ENCODE measurements around the gene TNNI3K.

Gene TNNI3K

GRCh38 chr1:74570797-74571492 is 335.8 kb downstream of the TNNI3K start:
- no peak for DNase-seq (ENCODE audit: low spot score)

GRCh38 chr1:74571493-74571800 is 336.3 kb downstream of the TNNI3K start:
- DNase-seq (ENCODE audit: low spot score), result no peak

GRCh38 chr1:74571891-74572290 is 336.7 kb downstream of the TNNI3K start:
- no peak for DNase-seq (ENCODE audit: low spot score)

- DNase-seq (ENCODE audit: low spot score), result no peak
Observed at GRCh38 chr1:74578101-74578500, 342.9 kb downstream of the TNNI3K start.

- no peak for DNase-seq (ENCODE audit: low spot score)
Observed at GRCh38 chr1:74579425-74579824, 344.2 kb downstream of the TNNI3K start.

- DNase-seq (ENCODE audit: low spot score), result no peak
Observed at GRCh38 chr1:74583397-74583796, 348.2 kb downstream of the TNNI3K start.

GRCh38 chr1:74584185-74584584 is 349.0 kb downstream of the TNNI3K start:
- DNase-seq (ENCODE audit: low spot score), result no peak

GRCh38 chr1:74586253-74586897 is 351.2 kb downstream of the TNNI3K start:
- DNase-seq (ENCODE audit: low spot score), result no peak

GRCh38 chr1:74587888-74588287 is 352.7 kb downstream of the TNNI3K start:
- no peak for DNase-seq (ENCODE audit: low spot score)

- DNase-seq (ENCODE audit: low spot score), result no peak
Observed at GRCh38 chr1:74590288-74590687, 355.1 kb downstream of the TNNI3K start.

- no peak for DNase-seq (ENCODE audit: low spot score)
Observed at GRCh38 chr1:74591949-74592348, 356.8 kb downstream of the TNNI3K start.

GRCh38 chr1:74592580-74593355 is 357.6 kb downstream of the TNNI3K start:
- DNase-seq (ENCODE audit: low spot score), result no peak
